C4-2B (cell line): ENCODE measurements around the gene FBXW2.

ENCODE experiments used
- ZFX ChIP-seq: fragments of 450-650 bp; IDR thresholded peaks from 2 replicates; pipeline ENCODE4 v1.6.1; 2017
- TF ChIP-seq, protein P1 (sequence below): fragments of 450-650 bp; conservative IDR thresholded peaks from 2 replicates; pipeline ENCODE4 v1.5.1; 2017; ENCODE audit warnings: mild to moderate bottlenecking

DNA sequence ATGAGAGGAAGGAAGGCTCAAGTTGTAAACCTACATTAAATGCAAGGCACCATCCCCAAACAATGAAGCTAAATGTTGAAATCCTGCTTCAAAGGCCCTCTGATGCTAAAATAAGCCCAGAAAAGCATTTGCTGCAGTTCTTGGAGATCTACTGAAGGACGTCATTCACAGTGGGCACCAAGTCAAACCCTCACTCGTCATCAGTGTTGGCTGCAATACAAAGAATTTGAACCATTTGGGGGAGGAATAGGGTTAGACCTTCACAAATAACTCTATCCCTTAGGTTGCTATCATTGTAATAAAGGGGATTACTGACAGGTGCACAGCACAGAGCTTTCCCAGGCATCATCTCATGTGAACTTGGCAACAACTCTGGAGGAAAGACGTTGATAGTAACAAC lies 69.7 kb downstream of the FBXW2 start:
- TF ChIP-seq, protein P1, sequence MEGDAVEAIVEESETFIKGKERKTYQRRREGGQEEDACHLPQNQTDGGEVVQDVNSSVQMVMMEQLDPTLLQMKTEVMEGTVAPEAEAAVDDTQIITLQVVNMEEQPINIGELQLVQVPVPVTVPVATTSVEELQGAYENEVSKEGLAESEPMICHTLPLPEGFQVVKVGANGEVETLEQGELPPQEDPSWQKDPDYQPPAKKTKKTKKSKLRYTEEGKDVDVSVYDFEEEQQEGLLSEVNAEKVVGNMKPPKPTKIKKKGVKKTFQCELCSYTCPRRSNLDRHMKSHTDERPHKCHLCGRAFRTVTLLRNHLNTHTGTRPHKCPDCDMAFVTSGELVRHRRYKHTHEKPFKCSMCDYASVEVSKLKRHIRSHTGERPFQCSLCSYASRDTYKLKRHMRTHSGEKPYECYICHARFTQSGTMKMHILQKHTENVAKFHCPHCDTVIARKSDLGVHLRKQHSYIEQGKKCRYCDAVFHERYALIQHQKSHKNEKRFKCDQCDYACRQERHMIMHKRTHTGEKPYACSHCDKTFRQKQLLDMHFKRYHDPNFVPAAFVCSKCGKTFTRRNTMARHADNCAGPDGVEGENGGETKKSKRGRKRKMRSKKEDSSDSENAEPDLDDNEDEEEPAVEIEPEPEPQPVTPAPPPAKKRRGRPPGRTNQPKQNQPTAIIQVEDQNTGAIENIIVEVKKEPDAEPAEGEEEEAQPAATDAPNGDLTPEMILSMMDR, result no peak
- TF ChIP-seq ZFX, result no peak
